GM12874 (cell line): ENCODE results near the gene CYS1.

Experiments
- TF ChIP-seq, protein P1 (sequence below): IDR thresholded peaks from 2 replicates; pipeline ENCODE4 v1.5.1; 2011; ENCODE audit warnings: low read depth, mild to moderate bottlenecking, control low read depth, low read length, moderate library complexity; ENCODE audit not compliant: insufficient read depth

The CYS1 gene

DNA sequence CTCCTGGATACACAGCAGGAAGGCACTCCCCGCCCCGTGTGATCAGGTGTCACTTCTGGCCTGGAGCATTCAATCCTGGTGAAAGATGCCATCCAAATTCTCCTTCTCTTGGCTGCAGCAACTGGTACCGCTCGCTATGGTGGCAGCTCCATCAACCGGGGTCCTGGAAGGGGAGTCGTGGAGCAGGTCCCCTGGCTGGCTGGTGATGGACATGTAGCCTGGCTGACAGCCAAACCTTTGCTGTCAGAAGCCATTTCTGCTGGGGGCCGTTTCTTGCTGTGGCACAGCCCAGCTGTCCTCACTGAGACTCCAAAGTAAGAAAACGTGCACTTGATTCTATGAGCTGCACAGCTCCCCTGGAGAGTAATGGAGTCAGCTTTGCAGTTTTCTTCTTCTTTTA is 7.1 kb upstream of the CYS1 start:
- TF ChIP-seq, protein P1, sequence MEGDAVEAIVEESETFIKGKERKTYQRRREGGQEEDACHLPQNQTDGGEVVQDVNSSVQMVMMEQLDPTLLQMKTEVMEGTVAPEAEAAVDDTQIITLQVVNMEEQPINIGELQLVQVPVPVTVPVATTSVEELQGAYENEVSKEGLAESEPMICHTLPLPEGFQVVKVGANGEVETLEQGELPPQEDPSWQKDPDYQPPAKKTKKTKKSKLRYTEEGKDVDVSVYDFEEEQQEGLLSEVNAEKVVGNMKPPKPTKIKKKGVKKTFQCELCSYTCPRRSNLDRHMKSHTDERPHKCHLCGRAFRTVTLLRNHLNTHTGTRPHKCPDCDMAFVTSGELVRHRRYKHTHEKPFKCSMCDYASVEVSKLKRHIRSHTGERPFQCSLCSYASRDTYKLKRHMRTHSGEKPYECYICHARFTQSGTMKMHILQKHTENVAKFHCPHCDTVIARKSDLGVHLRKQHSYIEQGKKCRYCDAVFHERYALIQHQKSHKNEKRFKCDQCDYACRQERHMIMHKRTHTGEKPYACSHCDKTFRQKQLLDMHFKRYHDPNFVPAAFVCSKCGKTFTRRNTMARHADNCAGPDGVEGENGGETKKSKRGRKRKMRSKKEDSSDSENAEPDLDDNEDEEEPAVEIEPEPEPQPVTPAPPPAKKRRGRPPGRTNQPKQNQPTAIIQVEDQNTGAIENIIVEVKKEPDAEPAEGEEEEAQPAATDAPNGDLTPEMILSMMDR: no peak

DNA sequence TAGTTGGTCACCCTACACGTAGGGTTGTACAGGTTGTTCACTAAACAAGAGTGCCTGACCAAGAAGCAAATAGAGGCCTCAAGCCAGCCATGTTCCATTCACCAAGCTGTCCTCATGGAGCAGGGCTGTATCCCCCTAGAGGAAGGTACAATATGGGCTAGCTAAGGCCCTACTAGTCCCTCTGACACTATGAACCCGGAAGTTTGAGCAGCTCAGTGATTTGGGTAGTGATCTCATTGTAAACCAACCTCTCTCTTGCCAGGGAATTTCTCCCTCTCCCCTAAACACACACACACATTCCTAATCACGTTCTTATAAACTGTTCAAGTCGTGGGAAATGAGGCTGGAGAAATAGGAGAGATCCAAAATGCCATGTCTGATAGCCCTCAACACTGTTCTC is 6.7 kb upstream of the CYS1 start:
- TF ChIP-seq, protein P1: no peak

DNA sequence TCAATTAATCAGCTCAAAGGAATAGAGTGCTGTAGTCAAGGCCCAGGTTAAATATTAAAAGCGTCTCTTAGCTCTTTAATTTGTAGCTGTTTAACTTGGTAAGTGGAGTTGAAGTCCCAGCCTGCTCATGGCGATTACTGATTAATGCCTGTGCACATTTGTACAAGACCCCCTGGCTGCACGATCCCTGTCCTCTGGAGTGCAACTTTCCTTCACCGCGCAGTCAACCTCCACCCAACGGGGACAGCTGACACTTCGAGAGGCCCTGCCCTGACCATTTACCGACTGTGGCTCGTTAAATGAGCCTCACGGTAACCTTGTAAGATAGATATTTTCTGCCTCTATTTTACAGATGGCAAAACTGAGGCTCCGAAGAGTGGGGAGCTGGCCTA is 5.5 kb upstream of the CYS1 start:
- TF ChIP-seq, protein P1: no peak

DNA sequence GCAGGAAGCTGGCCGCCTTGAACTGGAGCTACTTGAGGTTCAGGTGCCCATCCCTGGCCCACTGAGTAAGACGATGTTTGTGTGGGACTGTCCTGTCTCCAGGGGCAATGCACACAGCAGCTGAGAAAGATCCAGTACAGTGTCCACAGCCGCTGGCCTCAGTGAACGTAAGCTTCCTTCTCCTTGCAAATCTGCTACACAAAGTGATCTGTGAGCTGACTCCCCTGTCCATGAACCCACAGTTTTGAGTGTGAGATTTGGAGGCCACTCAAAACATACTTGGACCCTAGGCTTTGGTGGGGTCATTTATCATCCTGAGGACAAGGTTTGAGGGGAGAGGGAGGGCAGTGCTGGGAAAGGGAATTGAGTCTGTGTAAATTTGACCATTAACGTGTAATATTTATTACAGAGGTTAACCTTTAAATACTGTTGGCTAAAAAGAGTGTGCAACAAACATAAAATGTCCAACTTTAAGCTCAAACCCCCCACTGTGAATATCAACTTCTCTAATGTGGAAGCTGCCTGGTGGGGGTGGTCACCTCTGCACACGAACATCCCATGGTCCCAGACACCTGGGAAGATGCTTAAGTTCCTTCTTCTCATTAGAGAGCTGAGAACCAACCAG is 4.9 kb upstream of the CYS1 start:
- TF ChIP-seq, protein P1: no peak

DNA sequence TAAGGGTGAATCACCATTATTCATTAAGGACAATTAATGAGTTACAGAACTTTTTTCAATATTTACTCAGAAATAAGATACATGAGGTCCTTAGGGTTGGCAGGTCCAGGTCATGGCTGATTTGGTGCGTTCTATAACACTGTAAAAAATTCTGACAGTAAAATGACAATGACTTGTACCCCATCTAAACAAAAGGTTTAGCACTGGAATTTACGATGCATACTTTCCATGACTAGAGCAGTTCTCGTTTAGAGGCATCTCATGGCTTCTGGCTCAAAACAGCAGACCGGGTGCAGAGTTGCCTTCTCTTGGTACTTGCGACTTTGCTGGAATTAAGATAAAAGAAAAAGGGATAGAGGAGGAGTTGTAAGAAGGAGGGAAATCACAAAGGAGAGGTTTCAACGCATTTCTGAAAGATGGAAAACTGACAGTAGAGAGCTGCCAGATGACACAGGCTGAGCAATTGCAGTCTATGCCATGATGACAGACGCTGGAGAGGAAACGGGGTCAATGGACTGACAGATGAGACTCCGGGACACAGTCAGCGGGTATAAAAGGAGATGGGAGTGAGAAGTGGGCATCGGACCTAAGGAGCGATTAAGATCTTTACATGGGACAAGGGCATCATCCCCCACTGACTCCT is 4.1 kb upstream of the CYS1 start:
- TF ChIP-seq, protein P1: no peak

DNA sequence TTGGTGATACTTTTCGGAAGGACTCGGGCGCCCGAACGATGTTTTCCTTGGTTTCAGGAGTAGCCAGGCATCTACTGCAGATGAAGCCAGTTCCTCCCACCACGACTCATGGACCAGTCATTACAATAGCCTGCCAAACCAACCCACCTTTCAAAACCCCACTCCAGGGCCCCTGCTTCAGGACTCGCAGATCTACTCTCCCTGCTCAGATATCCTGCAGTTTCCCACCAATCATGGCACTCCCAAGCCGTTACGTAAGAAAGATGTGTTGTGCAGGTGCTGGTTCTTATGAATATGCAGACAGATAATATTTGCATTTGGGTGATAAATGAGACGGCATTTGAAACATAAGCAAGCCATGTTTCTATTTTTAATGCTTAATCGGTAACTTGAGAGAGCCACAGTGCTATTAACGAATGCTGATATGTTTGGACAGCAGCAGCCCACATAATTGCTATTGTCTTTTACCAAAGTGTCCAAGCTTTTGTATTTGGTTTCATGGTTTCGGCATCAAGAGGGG is 3.5 kb upstream of the CYS1 start:
- TF ChIP-seq, protein P1: no peak

DNA sequence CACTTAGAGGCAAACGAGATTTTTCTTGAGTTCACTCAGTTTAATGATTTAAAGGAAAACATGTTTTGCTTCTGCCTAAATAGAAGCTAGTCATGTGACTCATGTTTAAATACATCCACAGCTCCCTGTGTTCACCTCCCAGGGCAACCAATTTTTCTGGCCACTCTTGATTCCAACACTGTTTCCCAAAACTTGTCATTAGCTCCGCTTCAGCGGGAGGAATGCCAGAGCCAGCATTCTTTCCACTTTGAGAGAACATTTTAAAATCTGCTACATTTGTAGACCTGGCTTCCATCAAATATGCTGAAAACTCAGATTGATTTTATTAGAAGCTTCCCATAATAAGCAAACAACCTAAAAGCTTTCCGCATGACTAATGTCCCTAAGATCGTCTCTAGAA is 2.8 kb upstream of the CYS1 start:
- TF ChIP-seq, protein P1: no peak
